Astrocyte of the hippocampus (primary cell): ENCODE measurements around the gene SF3A2.
A peak's percentile ranks its signal among the peaks of the same experiment; 100 is the strongest.

Experiments used
- DNase-seq: peaks from one replicate; pipeline ENCODE4 v3.0.0; 2011; ENCODE audit warnings: low read depth, low spot score

The SF3A2 gene

GRCh38 chr19:2291185-2291751 lies 54.6 kb downstream of the SF3A2 start:
- DNase-seq, result peak; percentile 54

GRCh38 chr19:2294687-2295335 lies 58.2 kb downstream of the SF3A2 start:
- peak; percentile 36 for DNase-seq

- DNase-seq, result no peak
Measured at GRCh38 chr19:2296141-2296540, 59.5 kb downstream of the SF3A2 start.
